ENCODE results near the gene NPC2. TPM values are rescaled to one million over a fixed set of nuclear protein-coding genes. Genes with fewer than 3 reads are reported as not detected.

The NPC2 gene
- total RNA-seq, 1 experiment from 2014 or later = 137 TPM

DNA sequence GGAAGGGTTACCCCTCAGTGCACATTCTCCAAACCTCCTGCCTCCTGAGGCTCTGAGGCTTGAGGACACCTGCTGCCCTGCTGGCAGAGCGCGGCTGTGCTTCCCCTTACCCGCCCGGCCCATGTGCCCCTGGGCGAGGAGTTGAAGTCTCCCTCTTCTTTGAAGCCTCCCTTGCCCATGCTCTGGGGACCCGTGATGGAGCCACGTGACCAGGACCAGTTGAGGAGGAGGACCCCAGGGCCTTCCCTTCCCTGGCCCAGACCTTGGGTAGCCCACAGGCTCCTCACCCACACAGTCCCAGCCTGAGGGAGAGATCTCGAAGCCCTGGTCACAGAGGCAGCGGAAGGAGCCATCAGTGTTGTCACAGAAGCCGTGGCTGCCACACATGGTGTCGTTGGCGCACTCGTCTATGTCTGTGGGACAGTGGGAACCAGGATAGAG lies 13.3 kb upstream of the NPC2 start:
- H2BK120ac ChIP-seq (ENCODE audit: low read depth, low read length, poor library complexity, severe bottlenecking) = no peak overlapping the region
- Mint-ChIP-seq H3K27me3 (ENCODE audit: low read depth) (peaks cover 16% of the 10 kb centered on the region), H3K4me1 (peaks cover 38% of the 10 kb centered on the region in 2 experiments), H3K36me3 (ENCODE audit: insufficient read depth in 1 of 3, low read depth in 3 of 3) (no peaks in the 10 kb centered on the region; a peak in 1 of 7 replicates), H3K4me3 (no peak overlapping the region), H3K27ac (no peak overlapping the region), H3K9me3 (no peaks in the 10 kb centered on the region)
- no peak overlapping the region for H3K4me2 ChIP-seq (ENCODE audit: insufficient read depth, insufficient read length, low read length)
- H3K4me1 ChIP-seq (ENCODE audit: insufficient read depth, low read length) = peaks cover 5% of the 10 kb centered on the region; the same call in 1 of the 2 replicates
- no peaks in the 10 kb centered on the region for H3K27me3 ChIP-seq (ENCODE audit: insufficient read depth, low read length)
- TF ChIP-seq, protein P1, sequence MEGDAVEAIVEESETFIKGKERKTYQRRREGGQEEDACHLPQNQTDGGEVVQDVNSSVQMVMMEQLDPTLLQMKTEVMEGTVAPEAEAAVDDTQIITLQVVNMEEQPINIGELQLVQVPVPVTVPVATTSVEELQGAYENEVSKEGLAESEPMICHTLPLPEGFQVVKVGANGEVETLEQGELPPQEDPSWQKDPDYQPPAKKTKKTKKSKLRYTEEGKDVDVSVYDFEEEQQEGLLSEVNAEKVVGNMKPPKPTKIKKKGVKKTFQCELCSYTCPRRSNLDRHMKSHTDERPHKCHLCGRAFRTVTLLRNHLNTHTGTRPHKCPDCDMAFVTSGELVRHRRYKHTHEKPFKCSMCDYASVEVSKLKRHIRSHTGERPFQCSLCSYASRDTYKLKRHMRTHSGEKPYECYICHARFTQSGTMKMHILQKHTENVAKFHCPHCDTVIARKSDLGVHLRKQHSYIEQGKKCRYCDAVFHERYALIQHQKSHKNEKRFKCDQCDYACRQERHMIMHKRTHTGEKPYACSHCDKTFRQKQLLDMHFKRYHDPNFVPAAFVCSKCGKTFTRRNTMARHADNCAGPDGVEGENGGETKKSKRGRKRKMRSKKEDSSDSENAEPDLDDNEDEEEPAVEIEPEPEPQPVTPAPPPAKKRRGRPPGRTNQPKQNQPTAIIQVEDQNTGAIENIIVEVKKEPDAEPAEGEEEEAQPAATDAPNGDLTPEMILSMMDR (conservative IDR thresholded peaks at IDR 0.05) = no peak
- DNase-seq = no peak
- no peak overlapping the region for H3K27ac ChIP-seq (ENCODE audit: insufficient read length, low read depth, low read length)
- H3K23me2 ChIP-seq (ENCODE audit: insufficient read length, low read depth, low read length, poor library complexity, severe bottlenecking) = no peaks in the 10 kb centered on the region
- no peak overlapping the region for H2BK5ac ChIP-seq (ENCODE audit: insufficient read length, low read length)
- H3K4ac ChIP-seq (ENCODE audit: low read depth, low read length) = no peak overlapping the region
- no peak overlapping the region for H2BK12ac ChIP-seq (ENCODE audit: insufficient read length, low read depth, low read length)
- no peak overlapping the region for H3K56ac ChIP-seq (ENCODE audit: insufficient read length, low read depth, low read length)
- H3K79me1 ChIP-seq (ENCODE audit: insufficient read depth, low read depth, low read length, poor library complexity, severe bottlenecking) = no peaks in the 10 kb centered on the region
- H3K18ac ChIP-seq (ENCODE audit: insufficient read length, low read depth, low read length) = no peak overlapping the region
- no peak overlapping the region for H4K91ac ChIP-seq (ENCODE audit: insufficient read length, low read depth, low read length)
- H4K20me1 ChIP-seq (ENCODE audit: control insufficient read depth, insufficient read depth, insufficient read length) = no peaks in the 10 kb centered on the region
- no peak overlapping the region; the same call in 1 of the 2 replicates for H3K14ac ChIP-seq (ENCODE audit: insufficient read depth, low read length)
- no peak overlapping the region for H4K5ac ChIP-seq (ENCODE audit: insufficient read length, low read depth, low read length)
- no peak overlapping the region for H3T11ph ChIP-seq (ENCODE audit: low read length)
- no peak overlapping the region for H2BK15ac ChIP-seq (ENCODE audit: low read depth, low read length)
- no peak overlapping the region for H2AK5ac ChIP-seq (ENCODE audit: insufficient read length, low read length)
- H3K23ac ChIP-seq (ENCODE audit: insufficient read length, low read depth, low read length) = no peak overlapping the region
- no peak overlapping the region for H3K9ac ChIP-seq (ENCODE audit: extremely low read depth, insufficient read length, low read length)
- no CpG with 5 or more reads among the region's 13 CpGs for WGBS (ENCODE audit: extremely low coverage, insufficient read length, low lambda C conversion rate)
- H2BK20ac ChIP-seq (ENCODE audit: low read depth, low read length, poor library complexity, severe bottlenecking) = no peak overlapping the region
- H3K9me3 ChIP-seq (ENCODE audit: control insufficient read depth, low read depth, low read length) = no peaks in the 10 kb centered on the region
- no peak overlapping the region for H2AFZ ChIP-seq (ENCODE audit: low read length)
- no peak overlapping the region for H4K8ac ChIP-seq (replicated peaks; ENCODE audit: insufficient read length, low read depth, low read length)
- H3K79me2 ChIP-seq (ENCODE audit: insufficient read depth, low read length) = no peaks in the 10 kb centered on the region
